Measurements from ENCODE around the gene TM4SF5.

The TM4SF5 gene

DNA sequence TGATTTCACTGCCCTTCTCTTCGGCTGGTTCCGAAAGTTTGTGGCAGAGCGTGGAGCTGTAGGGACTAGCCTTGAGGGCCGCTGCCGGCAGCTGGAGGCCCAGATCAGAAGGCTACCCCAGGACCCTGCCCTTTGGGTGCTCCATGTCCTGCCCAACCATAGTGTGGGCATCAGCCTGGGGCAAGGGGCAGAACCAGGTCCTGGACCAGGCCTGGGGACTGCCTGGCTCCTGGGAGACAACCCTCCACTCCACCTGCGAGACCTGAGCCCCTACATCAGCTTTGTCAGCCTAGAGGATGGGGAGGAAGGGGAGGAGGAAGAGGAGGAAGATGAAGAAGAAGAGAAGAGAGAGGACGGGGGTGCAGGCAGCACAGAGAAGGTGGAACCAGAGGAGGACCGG is 31.1 kb upstream of the TM4SF5 start:
- no peak for TF ChIP-seq GATA2 (IDR thresholded peaks at IDR 0.05; ENCODE audit: low read depth, low read length)
- TF ChIP-seq GATA3 (IDR thresholded peaks at IDR 0.05; ENCODE audit: low read depth, low read length), result no peak

DNA sequence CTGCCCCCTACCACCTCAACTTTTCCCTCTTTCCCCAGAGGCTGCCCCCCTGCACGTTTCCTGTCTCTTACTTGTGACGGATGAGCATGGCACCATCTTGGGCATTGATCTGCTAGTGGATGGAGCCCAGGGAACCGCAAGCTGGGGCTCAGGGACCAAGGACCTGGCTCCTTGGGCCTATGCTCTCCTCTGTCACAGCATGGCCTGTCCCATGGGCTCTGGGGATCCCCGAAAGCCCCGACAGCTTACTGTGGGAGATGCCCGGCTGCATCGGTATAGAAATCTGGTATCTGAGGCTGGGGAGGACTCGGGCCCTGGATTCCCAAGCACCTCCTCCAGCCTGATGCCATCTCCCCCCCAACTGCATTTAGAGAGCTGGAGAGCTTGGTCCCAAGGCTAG is 30.1 kb upstream of the TM4SF5 start:
- TF ChIP-seq GATA3 (IDR thresholded peaks at IDR 0.05; ENCODE audit: low read depth, low read length) (no peak), GATA2 (IDR thresholded peaks at IDR 0.05; ENCODE audit: low read depth, low read length) (no peak)

DNA sequence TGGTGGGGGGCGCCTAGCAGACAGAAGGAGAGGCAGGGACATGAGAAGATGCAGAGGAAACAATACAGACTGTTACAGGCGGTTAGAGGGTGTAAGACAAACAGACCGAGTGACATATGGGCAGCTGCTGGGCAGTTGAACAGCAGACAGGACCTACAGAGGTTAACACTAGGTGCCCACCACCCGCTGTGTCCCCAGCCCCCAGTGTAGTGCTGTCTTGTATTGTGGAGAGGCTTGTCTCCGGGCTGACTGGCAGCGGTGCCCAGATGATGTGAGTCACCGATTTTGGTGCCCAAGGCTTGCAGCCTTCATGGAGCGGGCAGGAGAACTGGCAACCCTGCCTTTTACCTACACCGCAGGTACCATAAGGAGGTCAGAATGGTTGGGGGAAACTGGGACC is 29.6 kb upstream of the TM4SF5 start:
- TF ChIP-seq GATA3 (IDR thresholded peaks at IDR 0.05; ENCODE audit: low read depth, low read length) (no peak), GATA2 (IDR thresholded peaks at IDR 0.05; ENCODE audit: low read depth, low read length) (no peak)

GRCh38 chr17:4742629-4743028 is 29.1 kb upstream of the TM4SF5 start:
- no peak for TF ChIP-seq GATA2 (IDR thresholded peaks at IDR 0.05; ENCODE audit: low read depth, low read length)
- TF ChIP-seq GATA3 (IDR thresholded peaks at IDR 0.05; ENCODE audit: low read depth, low read length), result no peak

DNA sequence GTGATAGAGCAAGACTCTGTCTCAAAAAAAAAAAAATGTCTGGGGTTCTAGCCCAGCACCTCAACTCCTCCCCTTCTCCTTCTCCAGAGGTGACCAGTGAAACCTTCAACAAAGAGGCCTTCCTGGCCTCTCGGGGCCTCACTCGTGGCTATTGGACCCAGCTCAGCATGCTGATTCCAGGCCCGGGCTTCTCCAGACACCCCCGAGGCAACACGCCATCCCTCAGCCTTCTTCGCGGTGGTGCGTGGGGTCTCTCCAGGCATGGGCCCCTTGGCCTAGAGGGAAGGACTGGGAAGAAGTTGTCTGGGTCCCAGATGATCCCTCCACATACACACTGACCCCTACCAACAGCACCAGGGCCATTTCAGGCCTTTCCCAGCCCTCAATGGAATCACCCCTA is 28.5 kb upstream of the TM4SF5 start:
- no peak for TF ChIP-seq GATA2 (IDR thresholded peaks at IDR 0.05; ENCODE audit: low read depth, low read length)
- TF ChIP-seq GATA3 (IDR thresholded peaks at IDR 0.05; ENCODE audit: low read depth, low read length), result no peak

GRCh38 chr17:4743898-4744297 is 27.8 kb upstream of the TM4SF5 start:
- TF ChIP-seq GATA3 (IDR thresholded peaks at IDR 0.05; ENCODE audit: low read depth, low read length) (no peak), GATA2 (IDR thresholded peaks at IDR 0.05; ENCODE audit: low read depth, low read length) (no peak)

- TF ChIP-seq GATA3 (IDR thresholded peaks at IDR 0.05; ENCODE audit: low read depth, low read length) (no peak), GATA2 (IDR thresholded peaks at IDR 0.05; ENCODE audit: low read depth, low read length) (no peak)
Observed at GRCh38 chr17:4744999-4745969, 26.4 kb upstream of the TM4SF5 start.

DNA sequence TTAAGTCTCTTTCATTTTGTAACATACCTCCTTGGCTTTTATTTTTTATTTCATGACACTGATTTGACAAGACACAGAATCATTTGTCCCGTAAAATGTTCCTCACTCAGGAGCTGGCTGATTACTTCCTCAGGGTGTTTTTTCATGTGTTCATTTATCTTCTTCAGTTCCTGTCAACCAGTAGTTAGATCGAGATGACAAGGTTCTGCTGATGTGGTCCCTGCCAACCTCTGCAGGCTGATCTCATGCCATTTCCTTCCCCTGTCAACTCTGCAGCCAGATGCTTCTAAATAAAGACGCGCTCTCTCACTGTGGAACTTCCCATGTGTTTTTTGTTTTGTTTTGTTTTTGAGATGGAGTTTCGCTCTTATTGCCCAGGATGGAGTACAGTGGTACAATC is 23.8 kb upstream of the TM4SF5 start:
- TF ChIP-seq GATA3 (IDR thresholded peaks at IDR 0.05; ENCODE audit: low read depth, low read length) (no peak), GATA2 (IDR thresholded peaks at IDR 0.05; ENCODE audit: low read depth, low read length) (peak; percentile 12; the same call in 1 of the 2 replicates)

DNA sequence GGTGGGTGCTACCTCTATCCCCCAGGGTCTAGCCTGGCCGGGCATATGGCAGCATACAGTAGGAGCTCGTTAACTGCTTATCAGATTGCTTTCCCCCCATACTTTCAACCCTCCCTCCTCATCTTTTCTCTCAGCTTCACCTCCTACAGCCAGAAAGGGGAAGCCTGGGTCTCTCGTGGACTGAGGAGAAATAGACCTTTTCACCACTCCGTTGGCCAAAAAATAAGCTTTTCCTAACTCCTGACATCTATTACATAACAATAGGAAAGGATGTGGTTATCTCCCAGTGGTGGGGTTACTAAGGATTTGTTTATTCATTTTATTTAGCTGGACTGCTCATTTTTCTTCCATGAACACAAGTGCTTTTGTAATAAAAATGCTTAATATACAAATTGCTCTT is 23.0 kb upstream of the TM4SF5 start:
- TF ChIP-seq GATA3 (IDR thresholded peaks at IDR 0.05; ENCODE audit: low read depth, low read length), result no peak
- no peak for TF ChIP-seq GATA2 (IDR thresholded peaks at IDR 0.05; ENCODE audit: low read depth, low read length)

DNA sequence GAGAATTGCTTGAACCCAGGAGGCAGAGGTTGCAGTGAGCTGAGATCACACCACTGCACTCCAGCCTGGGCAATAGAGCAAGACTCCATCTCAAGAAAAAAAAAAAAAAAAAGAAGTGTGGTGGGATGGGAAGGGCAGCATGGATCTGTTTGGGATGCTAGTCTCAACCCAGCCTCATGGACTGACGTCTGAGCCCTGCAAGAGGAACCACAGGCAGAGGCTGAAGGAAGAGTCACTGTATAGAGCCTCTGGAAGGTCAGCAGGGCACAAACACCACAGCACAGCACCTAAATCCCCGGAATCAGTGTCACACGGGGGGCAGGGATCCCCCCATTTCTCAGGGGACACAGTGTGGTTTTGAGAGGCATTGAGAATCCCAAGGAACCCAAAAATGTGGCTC is 21.1 kb upstream of the TM4SF5 start:
- TF ChIP-seq GATA2 (IDR thresholded peaks at IDR 0.05; ENCODE audit: low read depth, low read length) (no peak), GATA3 (IDR thresholded peaks at IDR 0.05; ENCODE audit: low read depth, low read length) (no peak)

DNA sequence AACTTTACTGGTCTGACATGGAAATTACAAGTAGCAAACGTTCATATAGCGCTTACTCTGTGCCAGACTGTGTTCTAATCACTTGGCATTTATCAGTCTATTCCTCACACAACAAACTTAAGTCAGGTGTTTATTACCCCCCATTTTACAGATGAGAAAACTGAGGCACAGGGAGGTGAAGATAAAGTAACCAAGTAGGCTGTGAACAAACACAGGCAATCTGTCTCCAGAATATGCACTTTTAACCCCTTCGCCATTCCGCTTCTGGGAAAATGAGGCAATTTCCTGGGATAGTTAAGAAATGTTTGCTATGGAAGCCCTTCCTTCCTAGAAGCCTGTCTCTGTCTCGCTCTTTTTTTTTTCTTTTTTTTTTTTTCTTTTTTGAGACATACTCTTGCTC is 19.8 kb upstream of the TM4SF5 start:
- TF ChIP-seq GATA3 (IDR thresholded peaks at IDR 0.05; ENCODE audit: low read depth, low read length) (no peak), GATA2 (IDR thresholded peaks at IDR 0.05; ENCODE audit: low read depth, low read length) (no peak)

GRCh38 chr17:4753392-4753791 is 18.3 kb upstream of the TM4SF5 start:
- no peak for TF ChIP-seq GATA2 (IDR thresholded peaks at IDR 0.05; ENCODE audit: low read depth, low read length)

DNA sequence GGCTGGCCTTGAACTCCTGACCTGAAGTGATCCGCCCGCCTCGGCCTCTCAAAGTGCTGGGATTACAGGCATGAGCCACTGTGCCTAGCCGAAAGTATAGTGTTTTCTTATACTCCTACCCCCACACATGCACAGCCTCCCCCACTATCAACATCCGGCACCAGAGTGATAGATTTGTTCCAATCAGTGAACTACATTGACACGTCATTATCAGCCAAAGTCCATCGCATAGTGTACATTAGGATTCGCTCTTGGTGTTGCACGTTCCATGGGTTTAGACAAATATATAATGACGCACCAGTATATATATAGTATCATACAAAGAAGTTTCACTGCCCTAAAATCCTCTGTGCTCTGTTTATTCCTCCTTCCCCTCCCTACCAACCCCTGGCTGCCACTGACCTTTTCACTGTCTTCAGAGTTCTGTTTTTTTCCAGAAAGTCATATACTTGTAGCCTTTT is 11.9 kb upstream of the TM4SF5 start:
- TF ChIP-seq GATA2 (IDR thresholded peaks at IDR 0.05; ENCODE audit: low read depth, low read length), result no peak
- no peak for TF ChIP-seq GATA3 (IDR thresholded peaks at IDR 0.05; ENCODE audit: low read depth, low read length)

DNA sequence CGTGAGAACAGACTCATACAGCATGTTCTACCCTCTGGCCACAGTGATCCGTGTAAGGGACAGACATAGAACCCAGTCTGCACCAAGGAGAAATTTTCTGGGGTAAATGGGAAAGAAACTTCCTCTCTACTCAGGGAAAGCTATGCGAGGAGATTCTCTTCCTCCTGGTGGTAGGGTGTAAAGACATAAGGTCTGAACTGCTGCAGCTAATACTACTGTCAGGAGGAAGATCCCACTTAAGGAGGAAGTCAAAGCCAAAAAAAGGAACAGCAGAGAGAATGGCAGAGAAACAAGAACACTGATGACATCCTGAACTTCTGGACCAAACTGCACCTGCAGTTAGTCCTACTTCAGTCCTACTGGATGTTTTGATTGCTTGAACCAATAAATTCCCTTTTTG is 7.1 kb upstream of the TM4SF5 start:
- TF ChIP-seq GATA2 (IDR thresholded peaks at IDR 0.05; ENCODE audit: low read depth, low read length), result no peak
- TF ChIP-seq GATA3 (IDR thresholded peaks at IDR 0.05; ENCODE audit: low read depth, low read length), result no peak

DNA sequence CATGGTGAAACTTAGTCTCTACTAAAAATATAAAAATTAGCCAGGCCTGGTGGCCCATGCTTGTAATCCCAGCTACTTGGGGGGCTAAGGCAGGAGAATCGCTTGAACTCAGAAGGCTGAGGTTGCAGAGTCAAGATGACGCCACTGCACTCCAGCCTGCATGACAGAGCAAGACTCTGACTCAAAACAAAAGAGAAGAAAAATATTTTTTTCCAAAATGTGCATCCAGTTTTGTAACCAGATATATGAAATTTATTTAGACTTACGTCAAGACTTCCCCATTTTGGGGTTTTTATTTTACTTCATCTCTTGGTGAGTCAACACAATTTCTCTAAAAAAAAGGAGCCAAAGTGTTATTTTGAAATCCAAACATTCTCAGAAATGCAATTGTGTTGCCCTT is 5.5 kb upstream of the TM4SF5 start:
- TF ChIP-seq GATA3 (IDR thresholded peaks at IDR 0.05; ENCODE audit: low read depth, low read length), result no peak
- no peak for TF ChIP-seq GATA2 (IDR thresholded peaks at IDR 0.05; ENCODE audit: low read depth, low read length)
